ENCODE results near the gene SNORC.

- TF ChIP-seq CTCF (IDR thresholded peaks at IDR 0.05) = no peak
- no peak for TF ChIP-seq EP300 (IDR thresholded peaks at IDR 0.05)
- no peak for TF ChIP-seq POLR2AphosphoS5 (IDR thresholded peaks at IDR 0.05)
These were observed 27.7 kb downstream of the SNORC start for GRCh38 chr2:232897598-232898408.

All from suprapubic skin (tissue), 4 donors.